Right atrium auricular region (tissue), 2 donors: ENCODE data around the gene VIL1. TPM values are rescaled to one million over a fixed set of nuclear protein-coding genes. Genes with fewer than 3 reads are reported as not detected.

Source experiments
- DNase-seq: peaks from one replicate; pipeline ENCODE4 v3.0.0-alpha.2; 2019; ENCODE audit warnings: low spot score
- H3K27ac ChIP-seq, 2 donors: fragments of 200-600 bp; sonication (generic); 1 replicate in 1 of 2; 2 replicates in 1 of 2; pipeline ENCODE4 v1.5.1; 2016 to 2019
- H3K27me3 ChIP-seq, 2 donors: fragments of 200-600 bp; sonication (generic); one replicate each; pipeline versions ENCODE4 v1.5.1 to v1.6.0; 2017 to 2019
- H3K36me3 ChIP-seq: fragments of 200-600 bp; sonication (generic); one replicate; pipeline ENCODE4 v1.5.1; 2016
- H3K4me1 ChIP-seq, 2 donors: fragments of 200-600 bp; sonication (generic); one replicate each; pipeline versions ENCODE4 v1.5.1 to v1.6.0; 2017 to 2019
- H3K4me3 ChIP-seq, 2 donors: fragments of 200-600 bp; sonication (generic); 1 replicate in 1 of 2; 2 replicates in 1 of 2; pipeline ENCODE4 v1.5.1; 2017 to 2019; ENCODE audit warnings: mild to moderate bottlenecking in 1 of 2, moderate library complexity in 1 of 2
- H3K9me3 ChIP-seq, 2 donors: fragments of 200-600 bp; sonication (generic); one replicate each; pipeline ENCODE4 v1.5.1; 2019
- CTCF ChIP-seq, 2 donors: fragments of 200-600 bp; sonication (generic); IDR thresholded peaks; one replicate each; pipeline ENCODE4 v1.5.1; 2019; ENCODE audit warnings: antibody characterized with exemption in 2 of 2
- total RNA-seq, 2 donors: library from RNA; depleted of rRNA; stranded (reverse); fragments of >200 nt; gene quantifications; one replicate each; pipeline ENCODE4 v1.1.0, GENCODE V29; 2016

Gene VIL1
- total RNA-seq, 2 donors from 2014 or later: not detected

GRCh38 chr2:218402911-218403411 is 16.0 kb upstream of the VIL1 start:
- Histone ChIP-seq H3K9me3 (no peaks in the 10 kb centered on the region), H3K4me3 (no peak overlapping the region), H3K27ac (peak overlapping the region in 1 of 2 donors; percentile 98), H3K36me3 (peaks cover 36% of the 10 kb centered on the region), H3K27me3 (no peaks in the 10 kb centered on the region), H3K4me1 (peaks cover 0 to 72% of the 10 kb centered on the region in 2 donors)
- TF ChIP-seq CTCF (IDR thresholded peaks at IDR 0.05): no peak
- no peak for DNase-seq

GRCh38 chr2:218403810-218404209 is 15.1 kb upstream of the VIL1 start:
- H3K36me3 ChIP-seq: peaks cover 36% of the 10 kb centered on the region
- peaks cover 0 to 66% of the 10 kb centered on the region in 2 donors for H3K4me1 ChIP-seq
- peak overlapping the region in 1 of 2 donors; percentile 88 for H3K27ac ChIP-seq
- no peak for DNase-seq
- TF ChIP-seq CTCF (IDR thresholded peaks at IDR 0.05): no peak
- H3K27me3 ChIP-seq: no peaks in the 10 kb centered on the region
- no peak overlapping the region for H3K4me3 ChIP-seq
- no peaks in the 10 kb centered on the region for H3K9me3 ChIP-seq

GRCh38 chr2:218404351-218405085 is 14.4 kb upstream of the VIL1 start:
- H3K27ac ChIP-seq: peak overlapping the region; percentile 88 to 90
- H3K36me3 ChIP-seq: peaks cover 36% of the 10 kb centered on the region
- H3K9me3 ChIP-seq: no peaks in the 10 kb centered on the region
- H3K4me3 ChIP-seq: no peak overlapping the region
- peaks cover 0 to 61% of the 10 kb centered on the region in 2 donors for H3K4me1 ChIP-seq
- DNase-seq: no peak
- H3K27me3 ChIP-seq: no peaks in the 10 kb centered on the region
- TF ChIP-seq CTCF (IDR thresholded peaks at IDR 0.05): no peak

GRCh38 chr2:218405086-218405745 is 13.7 kb upstream of the VIL1 start:
- Histone ChIP-seq H3K4me3 (peak overlapping the region in 1 of 2 donors; percentile 55), H3K27ac (peak overlapping the region; percentile 88 to 90), H3K36me3 (peaks cover 36% of the 10 kb centered on the region), H3K4me1 (peaks cover 0 to 61% of the 10 kb centered on the region in 2 donors), H3K27me3 (no peaks in the 10 kb centered on the region), H3K9me3 (no peaks in the 10 kb centered on the region)
- DNase-seq: no peak
- TF ChIP-seq CTCF (IDR thresholded peaks at IDR 0.05): no peak

- Histone ChIP-seq H3K9me3 (no peaks in the 10 kb centered on the region), H3K4me3 (peak overlapping the region; percentile 30 to 55), H3K4me1 (peaks cover 0 to 59% of the 10 kb centered on the region in 2 donors)
These were observed 13.1 kb upstream of the VIL1 start for GRCh38 chr2:218405746-218406208.

More at GRCh38 chr2:218405746-218406208, 13.1 kb upstream of the VIL1 start:
- peak overlapping the region; percentile 88 to 90 for H3K27ac ChIP-seq
- no peak for TF ChIP-seq CTCF (IDR thresholded peaks at IDR 0.05)
- no peak for DNase-seq
- H3K27me3 ChIP-seq: no peaks in the 10 kb centered on the region
- H3K36me3 ChIP-seq: peaks cover 36% of the 10 kb centered on the region
